Measurements from ENCODE around the gene TPRG1L. TPM values are rescaled to one million over a fixed set of nuclear protein-coding genes. Genes with fewer than 3 reads are reported as not detected.

TPRG1L gene
- total RNA-seq, 2 donors from 2014 or later, result 27.4 to 37.6 TPM

GRCh38 chr1:3650248-3651025, 25.6 kb downstream of the TPRG1L start:
- DNase-seq (ENCODE audit: low spot score) (no peak), ATAC-seq (ENCODE audit: insufficient number of reproducible peaks, low FRiP score, low read depth) (no peak)
- Histone ChIP-seq H3K9me3 (no peaks in the 10 kb centered on the region), H3K4me3 (peak overlapping the region; percentile 88), H3K27me3 (replicated peaks; ENCODE audit: insufficient read depth) (peaks cover 25% of the 10 kb centered on the region), H3K27ac (no peak overlapping the region), H3K4me1 (ENCODE audit: control insufficient read depth in 1 of 2, low read depth in 2 of 2) (peaks cover 17 to 36% of the 10 kb centered on the region in 2 donors), H3K36me3 (peaks cover 19% of the 10 kb centered on the region)
- no peak for TF ChIP-seq CTCF (IDR thresholded peaks at IDR 0.05)

GRCh38 chr1:3651026-3651929, 26.5 kb downstream of the TPRG1L start:
- H3K27me3 ChIP-seq (replicated peaks; ENCODE audit: insufficient read depth), result peaks cover 25% of the 10 kb centered on the region
- H3K9me3 ChIP-seq, result no peaks in the 10 kb centered on the region
- H3K4me1 ChIP-seq (ENCODE audit: control insufficient read depth in 1 of 2, low read depth in 2 of 2), result peaks cover 17 to 36% of the 10 kb centered on the region in 2 donors
- DNase-seq (ENCODE audit: low spot score) (no peak), ATAC-seq (ENCODE audit: insufficient number of reproducible peaks, low FRiP score, low read depth) (no peak)
- peak overlapping the region; percentile 88 for H3K4me3 ChIP-seq
- no peak overlapping the region for H3K27ac ChIP-seq
- H3K36me3 ChIP-seq, result peaks cover 10% of the 10 kb centered on the region
- TF ChIP-seq CTCF (IDR thresholded peaks at IDR 0.05), result no peak

- Histone ChIP-seq H3K36me3 (peaks cover 3% of the 10 kb centered on the region), H3K27ac (no peak within 1 kb of the TSS), H3K4me1 (ENCODE audit: control insufficient read depth in 1 of 2, low read depth in 2 of 2) (peaks cover 17 to 36% of the 10 kb centered on the region in 2 donors), H3K9me3 (no peaks in the 10 kb centered on the region), H3K4me3 (peak within 1 kb of the TSS; percentile 88), H3K27me3 (replicated peaks; ENCODE audit: insufficient read depth) (peaks cover 25% of the 10 kb centered on the region)
- DNase-seq (ENCODE audit: low spot score) (no peak), ATAC-seq (ENCODE audit: insufficient number of reproducible peaks, low FRiP score, low read depth) (no peak)
- TF ChIP-seq CTCF (IDR thresholded peaks at IDR 0.05), result no peak
Observed at GRCh38 chr1:3651930-3652547, 27.2 kb downstream of the TPRG1L start, which contains the start of gene TP73. Gene TP73 (plus strand): TSS chr1:3652516. CDS start chr1:3682366, 29,850 bp downstream.

- Histone ChIP-seq H3K4me1 (ENCODE audit: control insufficient read depth in 1 of 2, low read depth in 2 of 2) (peaks cover 17 to 36% of the 10 kb centered on the region in 2 donors), H3K27me3 (replicated peaks; ENCODE audit: insufficient read depth) (peaks cover 25% of the 10 kb centered on the region), H3K9me3 (no peaks in the 10 kb centered on the region), H3K4me3 (peak overlapping the region; percentile 88), H3K36me3 (no peaks in the 10 kb centered on the region), H3K27ac (no peak overlapping the region)
- DNase-seq (ENCODE audit: low spot score), result no peak
- ATAC-seq (ENCODE audit: insufficient number of reproducible peaks, low FRiP score, low read depth), result no peak
- TF ChIP-seq CTCF (IDR thresholded peaks at IDR 0.05), result no peak
Observed at GRCh38 chr1:3652548-3653285, 27.9 kb downstream of the TPRG1L start.

Data from thoracic aorta (tissue), 2 donors.